Endothelial cell of hepatic sinusoid (primary cell): ENCODE data around the gene TSTD1.
"Not testable (repeated sequence)": the region's sequence is repeated elsewhere in the genome, so short reads cannot be mapped to it uniquely, and the experiment has no call there.

Experiments
- in situ Hi-C: cut with HindIII; loops from 2 replicates; pipeline ENCODE4 v1.10.0; 2017; ENCODE audit warnings: low sequenced_read_pairs

Gene TSTD1

GRCh38 chr1:161012420-161012819, 26.3 kb downstream of the TSTD1 start:
- in situ Hi-C loops, result no loop called here

GRCh38 chr1:161009602-161010211, 29.1 kb downstream of the TSTD1 start:
- in situ Hi-C loops, result no loop called here

DNA sequence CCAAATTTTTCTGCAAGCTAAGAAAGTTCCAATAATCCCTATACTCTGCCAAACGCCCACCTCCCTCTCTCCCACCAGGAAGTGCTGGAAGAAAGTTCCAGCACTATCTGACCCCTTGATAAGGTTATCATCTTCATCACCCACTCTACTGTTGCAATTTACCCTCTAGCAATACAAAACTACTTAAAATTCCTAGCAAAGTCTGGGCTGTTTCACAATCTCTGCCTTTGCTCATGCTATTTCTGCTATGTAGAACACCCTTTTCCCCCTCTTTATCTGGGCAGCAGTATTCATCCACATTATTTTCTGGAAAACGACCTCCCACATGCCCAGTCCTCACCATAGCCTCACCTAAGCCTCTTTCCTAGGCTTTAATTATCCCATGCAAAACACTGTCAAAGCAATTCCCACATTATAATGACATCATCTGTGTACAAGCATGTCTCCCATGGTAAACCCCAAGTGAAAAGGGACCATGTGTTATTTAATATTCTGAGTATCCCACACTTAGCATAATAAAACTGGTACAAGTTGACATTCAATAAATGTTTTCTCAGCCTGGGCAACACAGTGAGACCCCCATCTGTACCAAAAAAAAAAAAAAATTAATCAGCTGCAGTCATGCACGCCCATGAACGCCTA, 29.8 kb downstream of the TSTD1 start:
- in situ Hi-C loops, result no loop called here

DNA sequence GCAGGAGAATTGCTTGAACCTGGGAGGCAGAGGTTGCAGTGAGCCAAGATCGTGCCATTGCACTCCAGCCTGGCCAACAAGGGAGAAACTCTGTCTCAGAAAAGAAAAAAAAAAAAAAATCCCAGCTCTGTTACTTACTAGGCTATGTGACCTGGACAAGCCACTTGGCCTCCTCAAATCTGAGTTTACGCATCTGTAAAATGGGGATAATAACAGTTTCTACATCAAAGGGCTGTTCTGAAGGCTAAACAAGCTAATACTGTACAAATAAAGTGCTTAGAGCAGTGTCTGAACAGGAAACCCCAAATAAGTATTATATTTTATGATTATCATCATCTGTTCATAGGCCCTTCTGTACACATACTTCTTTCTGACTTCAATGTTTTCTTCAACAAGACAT, 31.4 kb downstream of the TSTD1 start:
- in situ Hi-C loops, result no loop called here

GRCh38 chr1:161006563-161006962, 32.2 kb downstream of the TSTD1 start:
- in situ Hi-C loops, result no loop called here

DNA sequence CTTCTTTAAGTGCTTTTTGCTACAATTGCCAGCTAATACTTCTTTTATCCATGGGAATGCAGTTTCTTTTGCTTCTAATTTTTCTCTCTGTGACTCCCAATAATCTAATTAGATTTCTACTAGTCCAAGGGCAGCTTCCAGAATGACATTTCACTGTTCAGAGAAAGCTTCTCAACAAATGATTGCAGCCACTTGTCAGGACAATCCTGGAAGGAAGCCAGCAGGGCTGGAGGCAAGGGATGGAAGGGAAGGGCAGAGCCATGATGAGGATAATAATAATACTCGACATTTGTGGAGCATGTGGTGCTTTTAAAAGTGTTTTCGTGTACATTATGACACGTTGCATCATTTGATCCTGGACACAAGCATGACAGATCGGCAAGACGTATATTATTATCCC, 37.2 kb downstream of the TSTD1 start:
- in situ Hi-C loops, result loop anchor here (5.0 kb wide), 1 partner anchor 91 kb away; no protein-coding TSS in a partner anchor

- in situ Hi-C loops, result loop anchor here (5.0 kb wide), 1 partner anchor 91 kb away; no protein-coding TSS in a partner anchor
Observed at GRCh38 chr1:161000736-161001480, 37.9 kb downstream of the TSTD1 start.

DNA sequence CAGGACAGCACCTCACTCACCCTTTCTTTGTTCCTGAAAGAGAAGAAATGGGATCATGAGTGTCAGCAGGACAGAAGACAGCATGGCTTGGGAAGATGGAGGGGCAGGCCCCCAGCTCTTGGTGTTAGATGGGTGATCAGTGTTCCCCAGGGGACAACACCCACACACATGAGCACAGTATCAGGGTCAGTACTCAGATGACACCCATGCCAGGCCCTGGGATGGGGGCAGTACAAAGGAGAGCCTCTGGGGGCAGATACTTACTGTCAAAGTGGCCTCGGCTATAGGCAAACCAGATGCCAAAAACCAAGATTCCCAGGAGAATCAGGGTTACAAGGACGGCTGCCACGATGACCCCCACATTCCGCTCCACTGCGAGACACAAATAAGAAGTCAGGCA, 39.4 kb downstream of the TSTD1 start:
- in situ Hi-C loops, result no loop called here

DNA sequence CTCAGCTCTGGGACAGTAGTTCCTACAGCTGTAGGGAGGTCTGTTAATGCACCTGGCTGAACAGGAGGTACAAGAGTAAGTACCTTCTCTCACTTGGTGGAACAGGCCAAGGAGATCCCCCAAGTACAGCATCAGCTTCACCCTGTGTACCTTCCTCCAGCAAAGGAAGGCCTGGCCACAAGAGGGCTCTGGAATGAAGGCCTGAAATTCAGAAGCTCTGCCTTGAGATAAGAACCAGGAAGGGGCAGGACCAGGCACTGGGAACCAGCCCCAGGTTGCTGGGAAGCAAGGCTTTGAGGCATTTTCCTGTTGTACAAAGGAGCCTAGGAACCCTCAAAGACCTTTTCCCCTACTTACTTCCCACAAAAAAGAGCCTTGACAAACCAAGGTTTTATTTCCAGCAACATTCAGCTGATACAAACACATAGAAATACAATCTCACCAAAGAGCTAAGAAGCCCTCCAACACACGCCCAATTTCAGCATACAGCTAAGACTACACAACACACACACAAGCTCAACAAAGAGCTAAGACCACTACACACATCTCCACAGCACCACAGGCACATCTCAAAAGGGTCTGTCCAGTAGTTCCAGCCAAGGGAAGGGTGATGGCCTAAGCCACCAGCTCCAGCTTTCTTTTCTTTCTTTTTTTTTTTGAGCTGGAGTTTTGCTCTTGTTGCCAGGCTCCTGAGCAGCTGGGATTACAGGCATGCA, 41.3 kb downstream of the TSTD1 start:
- in situ Hi-C loops, result no loop called here

GRCh38 chr1:160996178-160996577, 42.6 kb downstream of the TSTD1 start:
- in situ Hi-C loops, result no loop called here

GRCh38 chr1:160993544-160994193, 45.1 kb downstream of the TSTD1 start:
- in situ Hi-C loops, result no loop called here

- in situ Hi-C loops, result not testable (repeated sequence)
Observed at GRCh38 chr1:160992036-160992435, 46.7 kb downstream of the TSTD1 start.
